HEK293T (cell line): ENCODE results near the gene C19orf25.

Source experiments
- ARNT ChIP-seq: fragments of 450-650 bp; IDR thresholded peaks from 2 replicates; pipeline ENCODE4 v1.6.1; 2017; ENCODE audit warnings: mild to moderate bottlenecking
- CTBP1 ChIP-seq: fragments of 450-650 bp; IDR thresholded peaks from 2 replicates; pipeline ENCODE4 v1.6.1; 2016; ENCODE audit warnings: borderline replicate concordance

GRCh38 chr19:1490311-1491113 is 11.5 kb upstream of the C19orf25 start, which contains the start of gene PCSK4:
- TF ChIP-seq ARNT (no peak), CTBP1 (no peak)
